GM18499 (cell line): ENCODE measurements around the gene PITX1.

Source experiments
- ATAC-seq: cut with Tn5 transposase; IDR thresholded peaks from one replicate; pipeline ENCODE4 v1.9.1; 2021; ENCODE audit warnings: moderate number of reproducible peaks; ENCODE audit not compliant: insufficient read depth, unreplicated experiment

The PITX1 gene

GRCh38 chr5:134982230-134982629, 51.8 kb downstream of the PITX1 start:
- ATAC-seq: no peak

- ATAC-seq: no peak
Measured at GRCh38 chr5:134979416-134979815, 54.6 kb downstream of the PITX1 start.
